Neural cell (in vitro differentiated cells): ENCODE results near the gene PDGFA. TPM values are rescaled to one million over a fixed set of nuclear protein-coding genes. Genes with fewer than 3 reads are reported as not detected.

Experiments
- H2AFZ ChIP-seq: fragments of 200-600, 300-800 bp; sonication (generic), shearing (Covaris generic); 2 replicates; pipeline ENCODE4 v1.6.0; 2014; ENCODE audit warnings: low read depth, mild to moderate bottlenecking, antibody characterized with exemption, low read length, moderate library complexity
- H3F3A ChIP-seq: fragments of 200-600 bp; shearing (Covaris generic); 2 replicates; pipeline ENCODE4 v1.6.1; 2016; ENCODE audit warnings: mild to moderate bottlenecking, moderate library complexity, mixed read lengths, antibody characterized with exemption, low read length; ENCODE audit not compliant: insufficient read depth, poor library complexity, severe bottlenecking
- H3K27ac ChIP-seq: fragments of 200-600, 300-800 bp; sonication (generic), shearing (Covaris generic); 2 replicates; pipeline ENCODE4 v1.5.1; 2014; ENCODE audit warnings: mild to moderate bottlenecking, low read length, moderate library complexity
- H3K27me3 ChIP-seq: fragments of 300-800, 200-600 bp; sonication (generic), shearing (Covaris generic); 2 replicates; pipeline ENCODE4 v1.6.0; 2014; ENCODE audit warnings: mild to moderate bottlenecking, low read depth, low read length, moderate library complexity; ENCODE audit not compliant: insufficient read depth
- H3K36me3 ChIP-seq: fragments of 300-800, 200-600 bp; sonication (generic), shearing (Covaris generic); 2 replicates; pipeline ENCODE4 v1.5.1; 2014; ENCODE audit warnings: mild to moderate bottlenecking, antibody characterized with exemption, low read length, moderate library complexity; ENCODE audit not compliant: insufficient read depth
- H3K4me2 ChIP-seq: fragments of 300-800, 200-600 bp; sonication (generic), shearing (Covaris generic); 2 replicates; pipeline ENCODE4 v1.6.0; 2014; ENCODE audit warnings: mild to moderate bottlenecking, low read length
- H3K4me3 ChIP-seq: fragments of 300-800, 200-600 bp; sonication (generic), shearing (Covaris generic); 2 replicates; pipeline ENCODE4 v1.5.1; 2014; ENCODE audit warnings: mild to moderate bottlenecking, low read length, moderate library complexity
- H3K79me2 ChIP-seq: fragments of 200-600 bp; shearing (Covaris generic); replicated peaks from 2 replicates; pipeline ENCODE4 v1.6.0; 2014; ENCODE audit warnings: mild to moderate bottlenecking, low read length, moderate library complexity; ENCODE audit not compliant: insufficient read depth
- H3K9ac ChIP-seq: fragments of 300-800, 200-600 bp; sonication (generic), shearing (Covaris generic); 2 replicates; pipeline ENCODE4 v1.6.1; 2016; ENCODE audit warnings: mild to moderate bottlenecking, low read length, mixed read lengths
- H3K9me2 ChIP-seq: fragments of 200-600 bp; shearing (Covaris generic); 2 replicates; pipeline ENCODE4 v1.6.1; 2016; ENCODE audit warnings: mild to moderate bottlenecking, low read length, mixed read lengths; ENCODE audit not compliant: insufficient read depth
- H3K9me3 ChIP-seq: fragments of 200-600, 300-800 bp; sonication (generic), shearing (Covaris generic); 2 replicates; pipeline ENCODE4 v1.6.1; 2016; ENCODE audit warnings: mild to moderate bottlenecking, mixed run types, low read length, moderate library complexity, mixed read lengths
- H4K20me1 ChIP-seq: fragments of 200-600 bp; shearing (Covaris generic); 2 replicates; pipeline ENCODE4 v1.6.1; 2016; ENCODE audit warnings: mild to moderate bottlenecking, mixed run types; ENCODE audit not compliant: insufficient read depth
- EP300 ChIP-seq: fragments of 450-650 bp; conservative IDR thresholded peaks from 2 replicates; pipeline ENCODE4 v1.6.1; 2014; ENCODE audit warnings: antibody characterized with exemption, mild to moderate bottlenecking, moderate library complexity; ENCODE audit not compliant: poor library complexity, severe bottlenecking
- EZH2 ChIP-seq: fragments of 200-600, 300-800 bp; shearing (Covaris generic), sonication (generic); IDR thresholded peaks from 2 replicates; pipeline ENCODE4 v1.6.1; 2014; ENCODE audit warnings: antibody characterized with exemption, low read length, borderline replicate concordance, mild to moderate bottlenecking; ENCODE audit not compliant: insufficient read depth, poor library complexity, severe bottlenecking
- MXI1 ChIP-seq: fragments of 450-650 bp; conservative IDR thresholded peaks from 2 replicates; pipeline ENCODE4 v1.6.1; 2014; ENCODE audit warnings: antibody characterized with exemption, mild to moderate bottlenecking; ENCODE audit not compliant: poor library complexity, severe bottlenecking
- POLR2AphosphoS5 ChIP-seq: IDR thresholded peaks from 2 replicates; pipeline ENCODE4 v1.6.1; 2012
- RAD21 ChIP-seq: fragments of 450-650 bp; conservative IDR thresholded peaks from 2 replicates; pipeline ENCODE4 v1.6.1; 2014; ENCODE audit warnings: antibody characterized with exemption, mild to moderate bottlenecking, moderate library complexity
- SMC3 ChIP-seq: fragments of 450-650 bp; conservative IDR thresholded peaks from 2 replicates; pipeline ENCODE4 v1.6.1; 2014; ENCODE audit warnings: antibody characterized with exemption, mild to moderate bottlenecking, moderate library complexity; ENCODE audit not compliant: poor library complexity
- TAF1 ChIP-seq: IDR thresholded peaks from 2 replicates; pipeline ENCODE4 v1.6.1; 2012; ENCODE audit warnings: low read depth
- polyA plus RNA-seq: library from polyadenylated mRNA; depleted of rRNA; stranded (reverse); fragments of >200 nt; gene quantifications from 2 replicates; pipeline ENCODE4 v1.2.3, GENCODE V29; 2014
- TF ChIP-seq, protein P1 (sequence below): IDR thresholded peaks from 2 replicates; pipeline ENCODE4 v1.6.1; 2012; ENCODE audit warnings: borderline replicate concordance
- TF ChIP-seq, protein P2 (sequence below): fragments of 450-650 bp; IDR thresholded peaks from 2 replicates; pipeline ENCODE4 v1.5.1; 2014; ENCODE audit warnings: antibody characterized with exemption, mild to moderate bottlenecking, moderate library complexity; ENCODE audit not compliant: poor library complexity, severe bottlenecking

Gene PDGFA
- polyA plus RNA-seq, 1 donor from 2014 or later: 4.1 TPM

DNA sequence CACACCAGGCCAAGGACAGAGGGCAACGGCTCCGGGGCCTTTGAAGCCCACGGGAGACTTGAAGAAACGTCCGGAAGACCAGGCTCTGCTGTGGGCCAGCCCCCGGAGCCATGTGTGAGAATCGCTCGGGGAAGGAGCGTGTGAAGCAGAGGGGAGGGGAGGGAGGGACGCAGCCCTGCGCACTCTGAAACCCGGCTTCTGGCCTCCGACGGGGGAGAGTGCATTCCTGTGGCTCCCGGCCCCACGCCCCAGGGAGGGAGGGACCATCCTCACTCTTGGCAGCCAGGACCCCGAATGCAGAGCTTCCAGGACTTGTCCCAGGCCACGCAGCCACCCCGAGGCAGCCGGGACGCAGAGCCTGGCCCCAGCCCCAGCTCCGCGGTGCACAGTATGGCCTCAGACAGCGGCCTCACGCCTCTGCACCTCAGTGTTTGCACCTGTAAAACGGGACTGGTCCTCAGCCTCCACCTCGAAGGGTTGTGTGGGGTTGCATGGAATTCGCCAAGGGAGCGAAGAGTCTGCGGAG lies 67.4 kb downstream of the PDGFA start:
- Histone ChIP-seq H2AFZ (no peak overlapping the region), H3K4me3 (no peak overlapping the region)

DNA sequence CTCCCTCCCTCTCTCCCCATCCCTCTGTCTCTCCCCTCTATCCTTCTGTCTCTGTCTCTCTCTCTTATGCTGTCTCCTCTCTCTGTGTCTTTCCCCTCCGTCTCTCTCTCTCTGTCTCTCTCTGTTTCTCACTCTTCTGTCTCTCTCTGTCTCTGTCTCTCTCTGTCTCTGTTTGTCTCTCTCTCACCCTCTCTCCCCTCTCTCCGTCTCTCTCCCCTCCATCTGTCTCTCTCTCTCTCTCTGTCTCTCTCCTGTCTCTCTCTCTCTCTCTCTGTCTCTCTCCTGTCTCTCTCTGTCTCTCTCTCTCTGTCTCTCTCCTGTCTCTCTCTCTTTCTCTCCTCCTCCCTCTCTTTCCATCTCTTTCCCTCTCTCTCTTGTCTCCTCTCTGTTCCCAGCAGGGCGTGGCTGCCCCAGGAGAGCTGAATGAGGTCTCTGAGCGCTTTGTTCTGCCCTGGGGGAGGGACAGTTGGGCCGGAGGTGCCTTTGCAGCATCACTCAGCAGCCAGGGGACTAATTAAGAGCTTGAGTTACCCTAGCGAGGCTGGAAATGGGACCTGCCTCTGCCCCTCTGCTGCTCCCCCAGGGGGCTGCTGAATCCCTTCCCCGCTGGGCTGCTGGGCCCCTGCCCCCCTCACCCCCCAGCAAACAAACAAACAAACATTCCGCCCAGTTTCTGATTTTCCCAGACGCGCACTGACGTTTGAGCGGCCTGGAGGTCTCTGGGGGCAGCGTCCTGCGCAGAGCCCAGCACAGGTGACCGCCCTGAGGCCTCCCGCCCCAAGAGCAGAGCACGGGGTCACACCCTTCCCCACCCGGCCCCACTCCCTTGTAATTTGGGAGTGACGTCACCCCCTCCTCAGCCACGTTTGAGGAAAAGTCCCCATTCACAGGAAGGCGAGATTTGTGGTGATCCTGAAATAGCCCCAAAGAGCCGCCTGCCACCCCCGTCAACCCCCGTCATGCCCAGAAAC lies 68.1 kb downstream of the PDGFA start:
- Histone ChIP-seq H3K9me3 (no peaks in the 10 kb centered on the region), H3K4me2 (no peak overlapping the region), H3K4me3 (no peak overlapping the region), H3F3A (no peaks in the 10 kb centered on the region), H3K27me3 (peaks cover 11% of the 10 kb centered on the region), H3K36me3 (no peaks in the 10 kb centered on the region), H3K27ac (no peak overlapping the region), H3K79me2 (no peaks in the 10 kb centered on the region), H3K9ac (no peak overlapping the region), H3K9me2 (no peaks in the 10 kb centered on the region), H2AFZ (no peak overlapping the region), H4K20me1 (no peaks in the 10 kb centered on the region)
- TF ChIP-seq, protein P1, sequence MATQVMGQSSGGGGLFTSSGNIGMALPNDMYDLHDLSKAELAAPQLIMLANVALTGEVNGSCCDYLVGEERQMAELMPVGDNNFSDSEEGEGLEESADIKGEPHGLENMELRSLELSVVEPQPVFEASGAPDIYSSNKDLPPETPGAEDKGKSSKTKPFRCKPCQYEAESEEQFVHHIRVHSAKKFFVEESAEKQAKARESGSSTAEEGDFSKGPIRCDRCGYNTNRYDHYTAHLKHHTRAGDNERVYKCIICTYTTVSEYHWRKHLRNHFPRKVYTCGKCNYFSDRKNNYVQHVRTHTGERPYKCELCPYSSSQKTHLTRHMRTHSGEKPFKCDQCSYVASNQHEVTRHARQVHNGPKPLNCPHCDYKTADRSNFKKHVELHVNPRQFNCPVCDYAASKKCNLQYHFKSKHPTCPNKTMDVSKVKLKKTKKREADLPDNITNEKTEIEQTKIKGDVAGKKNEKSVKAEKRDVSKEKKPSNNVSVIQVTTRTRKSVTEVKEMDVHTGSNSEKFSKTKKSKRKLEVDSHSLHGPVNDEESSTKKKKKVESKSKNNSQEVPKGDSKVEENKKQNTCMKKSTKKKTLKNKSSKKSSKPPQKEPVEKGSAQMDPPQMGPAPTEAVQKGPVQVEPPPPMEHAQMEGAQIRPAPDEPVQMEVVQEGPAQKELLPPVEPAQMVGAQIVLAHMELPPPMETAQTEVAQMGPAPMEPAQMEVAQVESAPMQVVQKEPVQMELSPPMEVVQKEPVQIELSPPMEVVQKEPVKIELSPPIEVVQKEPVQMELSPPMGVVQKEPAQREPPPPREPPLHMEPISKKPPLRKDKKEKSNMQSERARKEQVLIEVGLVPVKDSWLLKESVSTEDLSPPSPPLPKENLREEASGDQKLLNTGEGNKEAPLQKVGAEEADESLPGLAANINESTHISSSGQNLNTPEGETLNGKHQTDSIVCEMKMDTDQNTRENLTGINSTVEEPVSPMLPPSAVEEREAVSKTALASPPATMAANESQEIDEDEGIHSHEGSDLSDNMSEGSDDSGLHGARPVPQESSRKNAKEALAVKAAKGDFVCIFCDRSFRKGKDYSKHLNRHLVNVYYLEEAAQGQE: no peak
- TF ChIP-seq TAF1 (no peak), EZH2 (no peak), POLR2AphosphoS5 (no peak), EP300 (no peak)

More for the DNA sequence above, 67.4 kb downstream of the PDGFA start:
- Histone ChIP-seq H4K20me1 (no peaks in the 10 kb centered on the region), H3F3A (no peaks in the 10 kb centered on the region), H3K9me2 (no peaks in the 10 kb centered on the region), H3K79me2 (no peaks in the 10 kb centered on the region), H3K4me2 (no peak overlapping the region), H3K9me3 (no peaks in the 10 kb centered on the region), H3K36me3 (no peaks in the 10 kb centered on the region), H3K9ac (no peak overlapping the region), H3K27me3 (peaks cover 11% of the 10 kb centered on the region), H3K27ac (no peak overlapping the region)
- TF ChIP-seq EP300 (no peak), SMC3 (no peak), EZH2 (no peak), POLR2AphosphoS5 (no peak), RAD21 (no peak), TAF1 (no peak), MXI1 (no peak)
- TF ChIP-seq, protein P2, sequence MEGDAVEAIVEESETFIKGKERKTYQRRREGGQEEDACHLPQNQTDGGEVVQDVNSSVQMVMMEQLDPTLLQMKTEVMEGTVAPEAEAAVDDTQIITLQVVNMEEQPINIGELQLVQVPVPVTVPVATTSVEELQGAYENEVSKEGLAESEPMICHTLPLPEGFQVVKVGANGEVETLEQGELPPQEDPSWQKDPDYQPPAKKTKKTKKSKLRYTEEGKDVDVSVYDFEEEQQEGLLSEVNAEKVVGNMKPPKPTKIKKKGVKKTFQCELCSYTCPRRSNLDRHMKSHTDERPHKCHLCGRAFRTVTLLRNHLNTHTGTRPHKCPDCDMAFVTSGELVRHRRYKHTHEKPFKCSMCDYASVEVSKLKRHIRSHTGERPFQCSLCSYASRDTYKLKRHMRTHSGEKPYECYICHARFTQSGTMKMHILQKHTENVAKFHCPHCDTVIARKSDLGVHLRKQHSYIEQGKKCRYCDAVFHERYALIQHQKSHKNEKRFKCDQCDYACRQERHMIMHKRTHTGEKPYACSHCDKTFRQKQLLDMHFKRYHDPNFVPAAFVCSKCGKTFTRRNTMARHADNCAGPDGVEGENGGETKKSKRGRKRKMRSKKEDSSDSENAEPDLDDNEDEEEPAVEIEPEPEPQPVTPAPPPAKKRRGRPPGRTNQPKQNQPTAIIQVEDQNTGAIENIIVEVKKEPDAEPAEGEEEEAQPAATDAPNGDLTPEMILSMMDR: no peak
- TF ChIP-seq, protein P1: no peak
